Measurements from ENCODE around the gene NTN1.

NTN1 gene

GRCh38 chr17:9158544-9159452, 137.5 kb downstream of the NTN1 start:
- DNase-seq (ENCODE audit: low read depth in 2 of 2) = no peak

- no peak for DNase-seq (ENCODE audit: low read depth in 2 of 2)
These were observed 141.1 kb downstream of the NTN1 start for GRCh38 chr17:9162275-9162985.

GRCh38 chr17:9166788-9167187, 145.5 kb downstream of the NTN1 start:
- DNase-seq (ENCODE audit: low read depth in 2 of 2) = no peak

GRCh38 chr17:9167379-9167778, 146.1 kb downstream of the NTN1 start:
- DNase-seq (ENCODE audit: low read depth in 2 of 2) = no peak

DNA sequence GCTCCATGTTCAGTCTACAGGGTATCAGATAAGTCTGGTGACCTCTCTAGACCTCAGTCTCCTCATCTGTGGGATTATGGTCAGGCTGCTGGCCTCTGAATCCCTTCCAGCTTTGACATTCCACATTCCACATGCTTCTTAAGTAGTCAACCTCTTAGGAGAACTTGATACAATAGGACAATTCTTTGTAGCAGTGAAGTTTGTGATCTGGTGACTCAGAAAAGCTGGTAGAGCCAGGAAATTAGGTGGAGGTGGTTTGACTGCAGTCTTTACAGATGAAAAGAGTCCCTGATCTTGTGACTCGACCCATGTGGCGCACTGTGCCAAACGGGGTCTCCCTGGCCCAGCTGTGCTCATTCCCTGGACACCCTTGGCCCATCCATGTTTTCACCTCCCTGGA, 147.8 kb downstream of the NTN1 start:
- no peak for DNase-seq (ENCODE audit: low read depth in 2 of 2)

DNA sequence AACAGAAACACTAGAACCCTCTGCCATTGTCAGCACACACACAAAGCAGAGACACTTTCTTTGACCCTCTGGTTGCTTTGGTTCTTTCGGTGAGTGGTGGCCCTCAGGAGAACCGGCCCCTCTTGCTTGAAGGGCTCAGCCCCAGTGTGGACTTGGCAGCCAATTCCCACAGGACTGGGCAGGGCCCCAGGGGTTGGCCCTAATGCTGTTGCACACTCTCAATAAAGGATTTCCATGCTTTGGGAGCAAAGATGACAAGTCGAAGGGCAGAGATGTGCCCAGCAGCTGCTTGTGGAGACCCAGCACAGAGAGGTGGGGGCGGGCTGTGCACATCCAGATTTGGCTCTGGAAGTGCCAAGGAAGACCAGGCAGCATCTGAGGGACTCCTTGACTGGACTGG, 149.0 kb downstream of the NTN1 start:
- DNase-seq (ENCODE audit: low read depth in 2 of 2) = no peak

DNA sequence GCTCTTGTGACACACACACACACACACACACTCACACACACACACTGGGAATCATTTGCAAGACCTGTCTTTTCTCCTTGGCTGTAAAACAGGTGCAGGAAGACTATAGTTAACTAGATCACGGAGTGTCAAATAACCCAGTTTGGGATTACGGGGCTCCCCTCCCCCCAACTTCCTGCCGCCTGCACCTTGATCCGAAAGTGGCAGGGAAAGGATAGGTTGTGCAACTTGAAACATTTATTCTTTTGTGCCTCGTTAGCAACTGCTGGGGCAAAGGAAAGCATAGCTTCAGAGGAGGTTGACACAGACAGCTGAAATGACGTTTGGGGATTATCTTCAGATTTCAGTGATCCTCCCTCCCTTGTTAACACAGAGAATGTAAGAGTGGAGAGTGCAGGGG, 149.5 kb downstream of the NTN1 start:
- no peak for DNase-seq (ENCODE audit: low read depth in 2 of 2)

DNA sequence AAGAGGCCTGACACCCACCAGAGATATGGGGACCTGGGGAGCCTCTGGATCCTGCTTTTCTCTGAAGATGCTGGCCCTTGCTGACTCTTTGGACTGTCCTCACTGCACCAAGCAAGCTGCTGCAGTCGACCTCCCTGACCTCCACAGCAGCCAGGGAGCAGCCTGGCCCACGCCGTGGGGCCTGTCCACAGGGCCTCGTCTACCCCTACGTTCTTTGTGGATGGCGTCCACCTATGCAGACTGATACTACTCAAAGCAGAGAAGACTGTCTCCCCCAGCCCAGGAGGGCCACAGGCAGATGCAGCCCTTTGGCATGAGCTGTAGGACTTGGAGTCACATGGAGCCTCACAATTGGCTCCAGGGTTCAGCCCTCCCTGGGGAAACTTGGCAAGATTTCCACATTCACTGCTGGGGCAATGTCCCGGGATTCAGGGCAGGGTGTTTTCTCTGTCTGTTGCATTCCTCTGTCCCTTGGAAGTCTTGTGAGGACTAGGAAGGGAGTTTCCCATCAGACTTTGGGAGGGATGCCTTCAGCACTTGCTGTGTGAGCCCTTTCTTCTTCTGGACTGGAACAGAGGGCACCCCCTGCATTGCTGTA, 152.2 kb downstream of the NTN1 start:
- no peak for DNase-seq (ENCODE audit: low read depth in 2 of 2)

DNA sequence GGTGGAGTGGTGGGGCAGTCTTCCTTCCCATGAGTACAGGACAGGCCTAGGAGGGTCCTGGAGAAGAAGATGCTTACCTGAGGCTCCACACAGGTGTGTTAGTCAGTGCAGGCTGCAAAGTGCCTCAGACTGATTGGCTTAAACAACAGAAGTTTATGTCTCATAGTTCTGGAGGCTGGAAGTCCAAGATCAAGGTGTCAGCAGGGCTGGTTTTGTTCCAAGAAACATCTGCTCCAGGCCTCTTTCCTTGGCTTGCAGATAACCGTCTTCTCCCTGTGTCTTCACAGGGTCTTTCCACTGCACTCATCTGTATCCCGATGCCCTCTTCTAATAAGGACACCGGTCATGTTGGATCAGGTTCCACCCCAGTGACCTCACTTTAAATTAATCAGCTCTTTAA, 153.0 kb downstream of the NTN1 start:
- no peak for DNase-seq (ENCODE audit: low read depth in 2 of 2)

DNA sequence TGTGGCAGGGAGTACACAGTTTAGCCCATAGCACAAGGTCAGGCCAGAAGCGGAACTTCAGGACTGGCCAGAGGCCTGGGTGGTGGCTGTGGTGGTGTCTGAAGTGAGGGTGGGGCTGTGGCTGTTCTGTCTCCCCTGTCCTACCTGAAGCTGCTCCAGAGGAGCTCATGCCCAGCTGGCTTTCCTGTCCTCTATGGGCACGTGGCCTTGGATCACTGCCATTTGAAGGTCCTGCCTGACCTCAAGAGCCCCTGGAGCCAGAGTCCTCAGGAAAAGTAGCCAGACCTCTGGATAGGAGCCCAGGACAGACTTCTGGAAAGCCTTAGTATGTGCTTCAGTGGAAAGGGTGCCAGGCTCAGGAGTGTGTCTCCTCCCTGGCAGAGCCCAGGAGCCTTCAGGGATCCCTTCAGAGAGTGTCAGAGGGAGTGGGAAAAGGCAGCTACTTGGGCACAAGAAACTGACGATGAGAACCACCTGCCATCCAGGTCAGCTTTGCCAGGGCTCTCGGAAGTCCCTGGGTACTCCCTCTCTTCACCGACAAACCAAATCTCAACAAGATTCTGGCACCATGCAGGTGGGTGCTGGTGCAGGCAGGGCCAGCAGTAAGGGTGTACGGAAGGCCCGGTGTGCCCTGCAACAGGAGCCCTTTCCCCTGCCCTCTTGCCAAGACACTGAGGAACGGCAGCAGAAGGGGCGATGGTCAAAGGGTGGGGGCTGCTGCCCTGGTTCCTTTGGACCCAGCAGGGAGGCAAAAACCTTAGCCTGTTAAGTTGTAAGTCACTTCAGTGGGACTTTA, 153.7 kb downstream of the NTN1 start:
- no peak for DNase-seq (ENCODE audit: low read depth in 2 of 2)

DNA sequence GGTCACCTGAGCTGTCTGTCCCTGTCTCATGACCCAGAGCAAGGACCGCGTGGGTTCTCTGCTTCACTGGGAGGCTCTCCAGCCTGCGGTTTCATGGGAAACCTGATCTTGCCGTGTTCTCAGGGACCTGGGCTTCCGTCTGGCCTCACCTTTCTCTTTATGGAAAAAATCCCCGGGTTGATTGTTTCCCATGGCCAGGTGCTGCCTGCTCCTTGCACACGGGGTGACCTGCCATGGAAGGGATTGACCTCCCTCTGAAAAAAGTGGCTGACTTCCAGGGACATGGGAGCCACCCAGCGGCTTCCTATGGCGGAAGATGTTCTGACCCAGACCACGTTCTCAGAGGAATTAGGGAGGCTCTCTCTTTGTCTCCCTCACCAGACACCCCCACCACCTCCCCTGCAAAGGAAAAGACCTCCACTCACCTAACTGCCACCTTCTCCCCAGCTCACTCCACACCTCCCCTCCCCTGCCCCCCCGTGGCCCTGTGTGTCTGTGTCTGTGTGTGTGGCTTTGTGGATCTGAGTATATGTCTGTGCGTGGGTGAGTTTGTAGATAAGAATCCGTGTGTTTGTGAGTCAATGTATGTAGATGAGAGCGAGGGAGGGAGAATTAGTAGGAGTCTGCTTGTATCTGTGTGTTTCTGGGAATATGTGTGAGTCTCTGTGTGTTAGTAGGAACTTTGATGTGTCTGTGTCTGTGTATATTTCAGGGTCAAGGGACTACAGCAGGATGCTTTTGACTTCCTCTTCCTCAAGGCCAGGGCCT, 154.6 kb downstream of the NTN1 start:
- DNase-seq (ENCODE audit: low read depth in 2 of 2) = no peak

DNA sequence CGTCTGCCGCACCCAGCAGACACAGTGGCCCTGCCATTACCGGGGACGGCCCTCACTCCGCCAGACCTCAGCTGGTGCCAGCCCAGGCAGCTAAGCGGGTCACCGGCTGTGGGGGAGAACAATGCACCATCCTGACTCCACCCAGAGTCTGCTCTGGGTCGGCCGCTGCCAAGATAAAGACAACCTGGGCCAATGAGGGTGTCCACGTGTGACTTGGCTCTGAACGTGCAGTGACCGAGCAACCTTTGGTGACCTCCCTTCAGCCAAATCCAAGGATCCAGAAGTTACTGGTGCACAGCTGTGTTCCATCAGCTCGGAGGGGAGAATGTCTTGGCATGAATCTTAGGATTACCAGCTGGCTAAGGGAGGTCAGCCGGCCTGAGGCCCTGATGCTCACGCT, 155.9 kb downstream of the NTN1 start:
- no peak for DNase-seq (ENCODE audit: low read depth in 2 of 2)

- DNase-seq (ENCODE audit: low read depth in 2 of 2) = no peak
These were observed 157.0 kb downstream of the NTN1 start for GRCh38 chr17:9178319-9178718.

DNA sequence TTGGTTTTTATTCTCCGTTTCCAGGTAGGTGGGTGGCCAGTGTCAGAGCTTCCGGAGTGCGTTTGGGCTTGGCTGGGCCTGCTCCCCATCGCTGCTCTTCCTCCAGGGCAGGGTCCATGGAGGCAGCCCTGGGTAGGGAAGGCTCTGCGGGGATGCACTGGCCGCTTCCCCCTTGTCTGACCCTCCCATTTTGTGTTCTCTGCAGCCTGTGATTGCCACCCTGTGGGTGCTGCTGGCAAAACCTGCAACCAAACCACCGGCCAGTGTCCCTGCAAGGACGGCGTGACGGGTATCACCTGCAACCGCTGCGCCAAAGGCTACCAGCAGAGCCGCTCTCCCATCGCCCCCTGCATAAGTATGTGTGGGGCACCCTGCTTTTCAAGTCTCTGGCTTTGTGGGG, 158.3 kb downstream of the NTN1 start:
- no peak for DNase-seq (ENCODE audit: low read depth in 2 of 2)

- no peak for DNase-seq (ENCODE audit: low read depth in 2 of 2)
These were observed 160.3 kb downstream of the NTN1 start for GRCh38 chr17:9181640-9182039.

DNA sequence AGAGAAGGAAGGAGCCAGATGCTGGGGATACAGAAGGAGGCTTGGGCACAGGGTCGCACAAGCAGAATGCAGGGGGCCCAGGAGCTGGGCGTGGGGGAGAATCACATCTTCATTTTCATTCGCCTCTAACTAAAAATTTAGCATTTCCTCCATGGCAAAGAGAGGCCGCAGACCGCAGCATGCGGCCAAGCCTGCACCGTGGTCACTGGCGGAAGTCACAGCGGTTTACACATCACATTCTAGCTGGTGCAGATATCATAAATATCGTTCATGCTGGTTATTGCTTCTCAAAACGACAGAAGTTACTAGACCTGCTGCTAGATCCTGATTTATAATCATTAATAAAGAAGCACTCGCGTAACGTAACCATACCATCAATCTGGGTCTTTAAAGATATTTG, 162.0 kb downstream of the NTN1 start:
- DNase-seq (ENCODE audit: low read depth in 2 of 2) = no peak

DNA sequence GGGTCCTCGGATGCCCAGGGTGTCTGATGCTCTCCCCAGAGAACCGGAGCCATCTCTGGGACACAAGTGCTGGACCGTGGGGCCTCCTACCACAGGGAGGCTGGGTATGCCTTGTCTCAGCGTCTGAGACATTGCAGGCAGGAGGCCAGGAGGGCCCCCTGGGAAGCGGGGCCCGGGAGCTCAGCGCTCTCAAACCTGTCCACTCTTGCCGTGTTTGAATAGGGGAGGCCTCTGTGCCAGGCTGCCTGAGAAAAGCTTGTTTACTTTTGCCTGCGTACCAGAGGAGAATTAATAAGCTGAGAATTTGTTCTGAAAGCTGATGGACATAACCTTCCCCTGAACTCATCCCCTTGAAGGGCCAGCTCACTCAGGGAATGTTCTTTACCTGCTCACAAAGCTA, 163.8 kb downstream of the NTN1 start:
- DNase-seq (ENCODE audit: low read depth in 2 of 2) = no peak

DNA sequence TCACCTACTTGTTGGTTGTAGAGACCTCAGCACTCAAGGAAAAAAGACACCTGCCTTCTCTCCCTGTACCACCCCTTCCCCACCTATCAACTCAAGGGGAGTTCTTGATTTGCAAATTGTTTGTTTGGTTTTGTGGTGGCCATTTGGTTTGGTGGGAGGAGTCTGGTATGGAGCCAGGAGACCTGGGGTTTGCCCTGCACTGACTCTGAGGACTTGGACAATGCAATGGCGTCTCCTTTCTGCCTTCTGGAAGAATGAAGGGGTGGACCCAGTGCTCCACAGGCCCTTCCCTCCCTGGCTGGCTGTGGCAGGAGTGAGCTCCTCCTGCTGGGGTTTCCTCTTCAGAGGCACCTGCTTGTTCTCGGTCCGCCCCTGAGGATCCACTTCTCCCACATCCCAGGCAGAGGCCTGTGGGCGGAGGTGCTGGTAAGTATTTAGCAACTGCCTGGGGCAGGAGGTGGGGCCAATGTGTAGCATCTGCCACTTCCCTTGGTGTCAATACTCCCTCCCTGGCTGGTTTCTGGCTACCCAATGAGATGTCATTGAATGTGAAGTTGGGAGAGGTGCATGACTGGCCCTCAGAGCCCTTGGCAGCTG, 164.5 kb downstream of the NTN1 start:
- DNase-seq (ENCODE audit: low read depth in 2 of 2) = no peak

GRCh38 chr17:9187828-9188227, 166.5 kb downstream of the NTN1 start:
- DNase-seq (ENCODE audit: low read depth in 2 of 2) = no peak

- no peak for DNase-seq (ENCODE audit: low read depth in 2 of 2)
These were observed 167.1 kb downstream of the NTN1 start for GRCh38 chr17:9188367-9188766.

DNA sequence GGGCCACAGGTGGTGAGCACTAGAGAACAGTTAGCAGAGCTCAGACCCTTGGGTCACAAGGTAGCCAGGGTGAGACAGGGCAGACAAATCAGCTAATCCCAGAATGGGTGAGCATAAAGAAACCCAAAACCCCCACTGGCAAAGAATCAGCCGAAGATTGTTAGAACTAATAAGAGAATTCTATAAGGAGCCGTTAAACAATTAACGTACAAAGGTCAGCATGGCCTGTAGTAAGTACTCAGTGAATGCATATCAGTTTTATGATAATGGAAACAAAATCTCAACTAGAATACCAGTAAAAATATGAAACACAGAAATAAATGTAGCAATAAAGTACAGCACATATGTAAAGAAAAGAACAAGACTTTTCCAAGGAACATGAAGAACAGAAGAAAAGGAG, 168.6 kb downstream of the NTN1 start:
- no peak for DNase-seq (ENCODE audit: low read depth in 2 of 2)
